Left lung (tissue), 10 donors: ENCODE measurements around the gene CBL. TPM values are rescaled to one million over a fixed set of nuclear protein-coding genes. Genes with fewer than 3 reads are reported as not detected.

Experiments used
- ATAC-seq: fragments of 200-7000 bp; cut with Tn5 transposase; one replicate; pipeline ENCODE4 v1.9.1; 2020; ENCODE audit warnings: moderate library complexity
- DNase-seq, 4 donors: peaks; one replicate each; pipeline ENCODE4 v3.0.0-alpha.2; 2013 to 2020
- H3K27ac ChIP-seq, 2 donors: fragments of 200-600 bp; sonication (generic) in 1 of 2; one replicate each; pipeline versions ENCODE4 v1.5.0 to v1.8.0; 2020 to 2021
- H3K27me3 ChIP-seq, 2 donors: fragments of 200-600 bp; sonication (generic) in 1 of 2; one replicate each; pipeline versions ENCODE4 v1.5.0 to v1.8.0; 2020 to 2021
- H3K36me3 ChIP-seq, 2 donors: fragments of 200-600 bp; sonication (generic) in 1 of 2; one replicate each; pipeline versions ENCODE4 v1.5.0 to v1.8.0; 2020 to 2021
- H3K4me1 ChIP-seq, 2 donors: fragments of 200-600 bp; one replicate each; pipeline ENCODE4 v1.8.0; 2021
- H3K4me3 ChIP-seq, 2 donors: fragments of 200-600 bp; sonication (generic) in 1 of 2; one replicate each; pipeline versions ENCODE4 v1.5.0 to v1.8.0; 2020 to 2021; ENCODE audit warnings: mild to moderate bottlenecking in 1 of 2
- H3K9me3 ChIP-seq, 2 donors: fragments of 200-600 bp; sonication (generic) in 1 of 2; one replicate each; pipeline versions ENCODE4 v1.5.0 to v1.8.0; 2020 to 2021
- intact Hi-C, 2 donors: fragments of 100-400 bp; cut with DNase I; formaldehyde crosslinking; loops; one replicate each; pipeline versions ENCODE4 v1.11.2 to v1.14.2; 2022
- polyA plus RNA-seq, 6 donors: library from polyadenylated mRNA; unstranded; fragments of 120-200 nt; gene quantifications; one replicate each; pipeline ENCODE4 v1.2.1, GENCODE V29; 2013; ENCODE audit not compliant: insufficient read length in 6 of 6
- total RNA-seq, 2 donors: library from RNA; stranded (reverse); fragmentation: NEBNext Ultra II Directional; extraction: Animal tissue kit (Norgen Biotek cat#: 25700); gene quantifications; one replicate each; pipeline ENCODE4 v1.2.1, GENCODE V29; 2021
- TF ChIP-seq, protein P1 (sequence below), 2 donors: fragments of 200-600 bp; sonication (generic) in 1 of 2; IDR thresholded peaks; one replicate each; pipeline versions ENCODE4 v1.5.0 to v1.8.0; 2021; ENCODE audit warnings: antibody characterized with exemption in 2 of 2
- donor health status: DM: no; HTN: yes; CAD: no.
- donor health status: DM: no; HTN: no; CAD: no.

The CBL gene
- total and polyA plus RNA-seq, 8 donors, result 18.9 to 36.6 (median 22.1) TPM

DNA sequence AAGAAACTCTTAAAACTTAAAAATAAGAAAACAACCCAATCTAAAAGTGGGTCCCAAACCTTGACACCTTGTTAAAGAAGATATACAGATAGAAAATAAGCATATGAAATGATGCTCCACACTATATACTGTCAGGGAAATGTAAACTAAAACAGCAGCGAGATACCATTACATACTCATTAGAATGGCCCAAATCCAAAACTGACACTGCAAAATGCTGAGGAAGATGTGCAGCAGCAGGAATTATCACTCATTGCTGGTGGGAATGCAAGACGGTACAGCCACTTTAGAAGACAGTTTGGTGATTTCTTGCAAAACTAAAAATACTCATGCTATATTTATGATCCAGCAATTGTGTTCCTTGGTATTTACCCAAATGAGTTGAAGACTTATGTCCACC is 123.2 kb downstream of the CBL start:
- Histone ChIP-seq H3K4me3 (no peak overlapping the region), H3K27ac (no peak overlapping the region), H3K4me1 (peaks cover 0 to 5% of the 10 kb centered on the region in 2 donors), H3K9me3 (no peaks in the 10 kb centered on the region), H3K27me3 (no peaks in the 10 kb centered on the region), H3K36me3 (no peaks in the 10 kb centered on the region)
- TF ChIP-seq, protein P1, sequence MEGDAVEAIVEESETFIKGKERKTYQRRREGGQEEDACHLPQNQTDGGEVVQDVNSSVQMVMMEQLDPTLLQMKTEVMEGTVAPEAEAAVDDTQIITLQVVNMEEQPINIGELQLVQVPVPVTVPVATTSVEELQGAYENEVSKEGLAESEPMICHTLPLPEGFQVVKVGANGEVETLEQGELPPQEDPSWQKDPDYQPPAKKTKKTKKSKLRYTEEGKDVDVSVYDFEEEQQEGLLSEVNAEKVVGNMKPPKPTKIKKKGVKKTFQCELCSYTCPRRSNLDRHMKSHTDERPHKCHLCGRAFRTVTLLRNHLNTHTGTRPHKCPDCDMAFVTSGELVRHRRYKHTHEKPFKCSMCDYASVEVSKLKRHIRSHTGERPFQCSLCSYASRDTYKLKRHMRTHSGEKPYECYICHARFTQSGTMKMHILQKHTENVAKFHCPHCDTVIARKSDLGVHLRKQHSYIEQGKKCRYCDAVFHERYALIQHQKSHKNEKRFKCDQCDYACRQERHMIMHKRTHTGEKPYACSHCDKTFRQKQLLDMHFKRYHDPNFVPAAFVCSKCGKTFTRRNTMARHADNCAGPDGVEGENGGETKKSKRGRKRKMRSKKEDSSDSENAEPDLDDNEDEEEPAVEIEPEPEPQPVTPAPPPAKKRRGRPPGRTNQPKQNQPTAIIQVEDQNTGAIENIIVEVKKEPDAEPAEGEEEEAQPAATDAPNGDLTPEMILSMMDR (IDR thresholded peaks at IDR 0.05), result no peak
- DNase-seq (no peak), ATAC-seq (no peak)
- intact Hi-C loops, result no loop called here

DNA sequence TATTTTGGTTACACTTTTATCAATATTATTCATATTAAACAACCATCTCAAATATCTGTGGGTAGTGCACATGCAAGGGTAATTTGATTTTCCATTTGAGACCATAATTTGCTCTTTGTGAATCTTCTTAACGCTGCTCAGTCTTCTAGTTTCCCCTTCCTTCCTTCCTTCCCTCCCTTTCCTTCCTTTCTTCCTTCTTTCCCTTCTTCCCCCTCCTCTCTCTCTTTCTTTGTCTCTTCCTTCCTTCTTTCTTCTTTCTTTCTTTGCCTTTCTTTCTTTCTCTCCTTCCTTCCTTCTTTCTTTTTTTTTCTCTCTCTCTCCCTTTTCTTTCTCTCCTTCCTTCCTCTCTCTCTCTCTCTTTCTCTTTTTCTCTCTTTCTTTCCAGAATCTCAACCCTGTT is 124.1 kb downstream of the CBL start:
- no peaks in the 10 kb centered on the region for H3K9me3 ChIP-seq
- intact Hi-C loops, result no loop called here
- H3K27me3 ChIP-seq, result no peaks in the 10 kb centered on the region
- H3K4me3 ChIP-seq, result no peak overlapping the region
- H3K4me1 ChIP-seq, result peaks cover 4 to 11% of the 10 kb centered on the region in 2 donors
- no peak for ATAC-seq
- no peaks in the 10 kb centered on the region for H3K36me3 ChIP-seq
- H3K27ac ChIP-seq, result no peak overlapping the region
- TF ChIP-seq, protein P1 (IDR thresholded peaks at IDR 0.05), result no peak
- DNase-seq, result no peak

DNA sequence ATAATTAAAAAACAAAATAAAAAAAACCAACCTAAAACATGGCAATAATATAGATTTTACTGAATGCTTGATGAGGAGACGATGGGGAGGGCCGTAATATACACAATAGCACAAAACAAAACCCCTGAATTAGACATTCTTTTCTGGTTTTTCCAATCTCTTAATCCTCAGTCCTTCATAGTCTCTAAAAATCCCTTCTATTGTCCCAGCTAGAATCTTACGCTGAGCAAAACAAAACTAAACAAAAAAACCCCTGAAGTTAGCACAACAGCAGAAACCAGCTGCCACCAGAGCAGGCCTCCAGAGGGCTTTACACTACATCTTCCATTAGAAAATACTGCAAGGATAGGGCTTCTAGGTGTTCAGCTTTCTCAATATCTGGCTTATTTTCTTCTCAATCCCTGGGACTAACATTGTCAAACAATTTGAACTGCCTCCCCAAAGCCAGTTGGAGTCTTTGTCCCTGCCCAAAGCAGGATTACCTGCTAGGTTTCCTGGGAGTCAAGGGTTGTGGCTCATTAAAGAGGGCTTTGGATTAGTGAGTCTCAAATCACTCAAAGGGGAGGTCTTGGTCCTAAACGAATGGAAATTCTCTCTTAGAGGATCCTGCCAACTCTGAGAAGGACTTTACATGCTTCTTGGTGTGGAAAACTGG is 126.1 kb downstream of the CBL start:
- H3K4me1 ChIP-seq, result peaks cover 8 to 27% of the 10 kb centered on the region in 2 donors
- H3K27ac ChIP-seq, result no peak overlapping the region
- peaks cover 0 to 5% of the 10 kb centered on the region in 2 donors for H3K36me3 ChIP-seq
- no peaks in the 10 kb centered on the region for H3K27me3 ChIP-seq
- DNase-seq (no peak), ATAC-seq (no peak)
- H3K9me3 ChIP-seq, result no peaks in the 10 kb centered on the region
- TF ChIP-seq, protein P1 (IDR thresholded peaks at IDR 0.05), result no peak
- intact Hi-C loops, result no loop called here
- no peak overlapping the region for H3K4me3 ChIP-seq

DNA sequence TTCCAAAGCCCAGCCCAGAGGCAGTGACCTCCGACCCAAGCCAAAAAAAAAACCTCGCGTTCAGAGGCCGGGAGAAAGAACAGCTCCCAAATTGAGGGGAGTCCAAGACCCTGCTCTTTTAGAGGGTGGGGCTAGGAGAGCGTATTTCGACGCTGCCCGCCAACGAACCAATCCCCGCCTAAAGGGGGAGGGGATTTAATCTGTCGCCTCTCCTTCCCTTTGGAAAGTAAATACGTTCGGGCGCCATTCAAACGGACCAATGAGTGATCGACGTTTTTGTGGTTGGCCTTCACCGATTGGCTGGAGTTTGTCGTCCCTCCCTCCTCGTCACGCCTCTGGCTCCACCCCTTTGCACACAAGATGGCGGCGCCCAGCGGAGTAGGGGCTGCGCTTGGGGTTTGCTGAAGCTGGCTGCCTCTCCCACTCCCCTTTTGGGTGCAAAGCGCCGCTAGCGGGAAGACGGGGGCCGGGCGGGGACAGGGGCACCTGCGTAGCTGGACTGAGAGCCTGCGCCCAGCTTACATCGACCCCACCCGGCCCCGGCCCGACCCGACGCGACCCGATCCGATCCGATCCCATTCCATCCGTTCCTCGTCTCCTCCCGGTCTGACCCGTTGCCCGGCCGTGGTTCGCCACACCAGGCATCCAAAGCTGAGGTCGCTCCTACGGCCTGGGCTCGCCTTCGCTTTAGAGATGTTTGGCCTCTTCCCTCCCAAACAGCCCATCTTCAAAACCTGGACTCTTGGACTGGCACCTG is 128.2 kb downstream of the CBL start, which contains the start of gene RNF26:
Gene RNF26 (plus strand): TSS at position 354 of the 757 bp plus-strand sequence. CDS start 596 bp downstream, outside the sequence.
- intact Hi-C loops, result no loop called here
- peak; percentile 91 to 98 (median 96) for DNase-seq
- peak; percentile 94 for ATAC-seq
- Histone ChIP-seq H3K4me3 (peak within 1 kb of the TSS; percentile 90 to 95), H3K27ac (peak within 1 kb of the TSS; percentile 81), H3K27me3 (peaks cover 0 to 10% of the 10 kb centered on the region in 2 donors), H3K9me3 (no peaks in the 10 kb centered on the region), H3K36me3 (peaks cover 0 to 5% of the 10 kb centered on the region in 2 donors), H3K4me1 (peaks cover 10 to 46% of the 10 kb centered on the region in 2 donors)
- TF ChIP-seq, protein P1 (IDR thresholded peaks at IDR 0.05), result no peak

DNA sequence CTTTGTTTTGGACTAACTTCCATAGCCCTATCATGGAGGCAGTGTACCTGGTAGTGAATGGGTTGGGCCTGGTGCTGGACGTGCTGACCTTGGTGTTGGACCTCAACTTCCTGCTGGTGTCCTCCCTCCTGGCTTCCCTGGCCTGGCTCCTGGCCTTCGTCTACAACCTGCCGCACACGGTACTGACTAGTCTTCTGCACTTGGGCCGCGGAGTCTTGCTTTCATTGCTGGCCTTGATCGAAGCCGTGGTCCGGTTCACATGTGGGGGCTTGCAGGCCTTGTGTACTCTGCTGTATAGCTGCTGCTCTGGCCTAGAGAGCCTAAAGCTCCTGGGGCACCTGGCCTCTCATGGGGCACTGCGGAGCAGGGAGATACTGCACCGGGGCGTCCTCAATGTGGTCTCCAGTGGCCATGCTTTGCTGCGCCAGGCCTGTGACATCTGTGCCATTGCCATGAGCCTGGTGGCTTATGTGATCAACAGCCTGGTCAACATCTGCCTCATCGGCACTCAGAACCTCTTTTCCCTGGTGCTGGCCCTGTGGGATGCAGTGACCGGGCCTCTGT is 129.0 kb downstream of the CBL start:
- H3K9me3 ChIP-seq, result no peaks in the 10 kb centered on the region
- H3K4me1 ChIP-seq, result peaks cover 11 to 54% of the 10 kb centered on the region in 2 donors
- H3K36me3 ChIP-seq, result peaks cover 0 to 5% of the 10 kb centered on the region in 2 donors
- TF ChIP-seq, protein P1 (IDR thresholded peaks at IDR 0.05), result no peak
- no peak for ATAC-seq
- peaks cover 5 to 18% of the 10 kb centered on the region in 2 donors for H3K27me3 ChIP-seq
- intact Hi-C loops, result no loop called here
- H3K27ac ChIP-seq, result peak overlapping the region in 1 of 2 donors; percentile 81
- H3K4me3 ChIP-seq, result peak overlapping the region; percentile 90 to 95
- no peak for DNase-seq
